HG02840 (cell line): ENCODE results near the gene GABRR1.
"Not testable (repeated sequence)": the region's sequence is repeated elsewhere in the genome, so short reads cannot be mapped to it uniquely, and the experiment has no call there.

Experiments
- ATAC-seq: cut with Tn5 transposase; IDR thresholded peaks from one replicate; pipeline ENCODE4 v1.9.1; 2021; ENCODE audit warnings: mild to moderate bottlenecking, moderate library complexity, moderate number of reproducible peaks; ENCODE audit not compliant: unreplicated experiment, low FRiP score

GABRR1 gene

DNA sequence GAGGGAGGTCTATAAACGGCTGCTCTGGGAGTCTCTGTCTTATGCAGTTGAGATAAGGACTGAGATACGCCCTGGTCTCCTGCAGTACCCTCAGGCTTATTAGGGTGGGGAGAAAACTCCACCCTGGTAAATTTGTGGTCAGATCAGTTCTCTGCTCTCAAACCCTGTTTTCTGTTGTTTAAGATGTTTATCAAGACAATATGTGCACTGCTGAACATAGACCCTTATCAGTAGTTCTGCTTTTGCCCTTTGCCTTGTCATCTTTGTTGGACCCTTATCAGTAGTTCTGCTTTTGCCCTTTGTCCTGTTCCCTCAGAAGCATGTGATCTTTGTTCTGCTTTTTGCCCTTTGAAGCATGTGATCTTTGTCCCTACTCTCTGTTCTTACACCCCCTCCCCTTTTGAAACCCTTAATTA is 88.9 kb downstream of the GABRR1 start:
- ATAC-seq, result not testable (repeated sequence)
